AG09309 (cell line): ENCODE measurements around the gene SLC39A11.
"Not testable (repeated sequence)": the region's sequence is repeated elsewhere in the genome, so short reads cannot be mapped to it uniquely, and the experiment has no call there.

Source experiments
- DNase-seq: peaks from one replicate; pipeline ENCODE4 v3.0.0-alpha.2; 2010; ENCODE audit warnings: low read depth
- H3K4me3 ChIP-seq: 2 replicates; pipeline ENCODE4 v1.5.1; 2011; ENCODE audit warnings: mild to moderate bottlenecking, low read depth, low read length, moderate library complexity; ENCODE audit not compliant: control insufficient read depth
- CTCF ChIP-seq: IDR thresholded peaks from 2 replicates; pipeline ENCODE4 v1.5.1; 2011; ENCODE audit warnings: mild to moderate bottlenecking, low read depth, low read length, inconsistent platforms; ENCODE audit not compliant: insufficient read depth, control insufficient read depth; ENCODE audit errors: missing control alignments

SLC39A11 gene

GRCh38 chr17:72763981-72764380 lies 328.5 kb downstream of the SLC39A11 start:
- TF ChIP-seq CTCF, result no peak
- no peak for DNase-seq
- no peak overlapping the region for H3K4me3 ChIP-seq

- not testable (repeated sequence) for H3K4me3 ChIP-seq, DNase-seq
These were observed 330.5 kb downstream of the SLC39A11 start for GRCh38 chr17:72761893-72762575.

- no peak for TF ChIP-seq CTCF
These were observed 331.1 kb downstream of the SLC39A11 start for GRCh38 chr17:72761431-72761830.

GRCh38 chr17:72760368-72760767 lies 332.1 kb downstream of the SLC39A11 start:
- TF ChIP-seq CTCF, result no peak
- DNase-seq, result no peak
- H3K4me3 ChIP-seq, result no peak overlapping the region

More at GRCh38 chr17:72761431-72761830, 331.1 kb downstream of the SLC39A11 start:
- no peak overlapping the region for H3K4me3 ChIP-seq
- DNase-seq, result no peak

- no peak for TF ChIP-seq CTCF
- H3K4me3 ChIP-seq, result no peak overlapping the region
- no peak for DNase-seq
These were observed 333.2 kb downstream of the SLC39A11 start for GRCh38 chr17:72759301-72759700.

- TF ChIP-seq CTCF, result no peak
- no peak overlapping the region for H3K4me3 ChIP-seq
- no peak for DNase-seq
These were observed 336.2 kb downstream of the SLC39A11 start for GRCh38 chr17:72756256-72756655.

- no peak for TF ChIP-seq CTCF
- no peak for DNase-seq
- no peak overlapping the region for H3K4me3 ChIP-seq
These were observed 338.0 kb downstream of the SLC39A11 start for GRCh38 chr17:72754513-72754912.
